GM13977 (cell line): ENCODE data around the gene LOXHD1.

ENCODE experiments used
- DNase-seq: peaks from one replicate; pipeline ENCODE4 v3.0.0; 2012; ENCODE audit warnings: low spot score
- in situ Hi-C: fragments of 300-500 bp; cut with MboI; formaldehyde crosslinking; loops from one replicate; pipeline ENCODE4 v1.12.0; 2022; ENCODE audit warnings: low sequenced_read_pairs, low pct_unique_long_range_greater_than_20kb, mixed read lengths, inconsistent platforms; ENCODE audit not compliant: unreplicated experiment
- TF ChIP-seq, protein P1 (sequence below): IDR thresholded peaks from 2 replicates; pipeline ENCODE4 v1.5.1; 2012; ENCODE audit warnings: mild to moderate bottlenecking, control low read depth; ENCODE audit not compliant: insufficient read depth; ENCODE audit errors: extremely low read depth, missing control alignments

LOXHD1 gene

DNA sequence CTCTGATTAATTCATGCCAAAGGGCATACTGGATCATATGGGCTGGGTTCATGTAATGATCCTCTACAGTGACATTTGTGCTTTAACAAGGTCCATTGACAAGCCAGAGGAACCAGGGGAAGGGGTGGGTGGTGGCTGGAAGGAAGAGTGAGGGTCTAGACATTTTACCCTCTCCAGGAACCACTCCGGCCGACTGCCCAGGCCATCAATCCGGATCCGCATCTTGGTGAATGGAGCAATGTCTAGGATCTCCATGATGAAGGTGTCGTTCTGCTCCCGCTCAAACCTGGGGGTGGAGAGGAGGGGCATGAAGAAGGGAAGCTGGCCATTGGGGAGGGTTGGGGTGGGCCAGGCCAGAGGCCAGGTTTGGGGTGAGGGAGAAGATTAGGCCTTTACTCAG is 147.5 kb downstream of the LOXHD1 start:
- no peak for DNase-seq
- TF ChIP-seq, protein P1, sequence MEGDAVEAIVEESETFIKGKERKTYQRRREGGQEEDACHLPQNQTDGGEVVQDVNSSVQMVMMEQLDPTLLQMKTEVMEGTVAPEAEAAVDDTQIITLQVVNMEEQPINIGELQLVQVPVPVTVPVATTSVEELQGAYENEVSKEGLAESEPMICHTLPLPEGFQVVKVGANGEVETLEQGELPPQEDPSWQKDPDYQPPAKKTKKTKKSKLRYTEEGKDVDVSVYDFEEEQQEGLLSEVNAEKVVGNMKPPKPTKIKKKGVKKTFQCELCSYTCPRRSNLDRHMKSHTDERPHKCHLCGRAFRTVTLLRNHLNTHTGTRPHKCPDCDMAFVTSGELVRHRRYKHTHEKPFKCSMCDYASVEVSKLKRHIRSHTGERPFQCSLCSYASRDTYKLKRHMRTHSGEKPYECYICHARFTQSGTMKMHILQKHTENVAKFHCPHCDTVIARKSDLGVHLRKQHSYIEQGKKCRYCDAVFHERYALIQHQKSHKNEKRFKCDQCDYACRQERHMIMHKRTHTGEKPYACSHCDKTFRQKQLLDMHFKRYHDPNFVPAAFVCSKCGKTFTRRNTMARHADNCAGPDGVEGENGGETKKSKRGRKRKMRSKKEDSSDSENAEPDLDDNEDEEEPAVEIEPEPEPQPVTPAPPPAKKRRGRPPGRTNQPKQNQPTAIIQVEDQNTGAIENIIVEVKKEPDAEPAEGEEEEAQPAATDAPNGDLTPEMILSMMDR: no peak
- in situ Hi-C loops: no loop called here

DNA sequence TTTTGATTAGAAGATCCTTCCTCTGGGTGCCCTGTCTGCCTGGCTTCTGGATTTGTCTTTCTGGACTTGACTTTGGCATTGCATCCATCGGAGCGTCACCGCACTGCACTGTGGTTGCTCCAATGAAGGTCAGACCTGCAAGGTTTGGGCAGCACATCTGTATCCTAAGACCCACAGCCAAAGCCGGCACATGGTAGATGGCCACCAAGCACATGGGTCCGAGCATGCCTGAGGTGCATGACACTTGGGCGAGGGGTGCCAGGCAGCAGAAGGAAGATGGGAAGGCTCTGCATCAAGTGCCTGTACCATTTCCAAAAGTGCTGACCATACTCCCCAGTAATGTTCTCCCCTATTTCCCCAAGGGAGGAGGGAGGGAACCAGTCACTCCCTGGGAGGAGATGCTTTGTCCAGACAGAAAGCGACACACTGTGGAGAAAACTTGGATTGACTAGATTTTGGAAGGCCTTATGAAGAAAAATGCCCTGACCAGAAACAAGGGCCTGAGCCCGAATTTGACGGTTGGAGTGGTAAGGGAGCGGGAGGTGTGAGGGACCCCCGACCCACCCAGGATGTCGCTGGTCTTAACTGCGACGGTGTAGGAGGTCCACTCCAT is 149.9 kb downstream of the LOXHD1 start:
- no peak for DNase-seq
- TF ChIP-seq, protein P1: no peak
- in situ Hi-C loops: no loop called here

- DNase-seq: no peak
- TF ChIP-seq, protein P1: no peak
- in situ Hi-C loops: no loop called here
Observed at GRCh38 chr18:46502444-46502843, 154.6 kb downstream of the LOXHD1 start.

DNA sequence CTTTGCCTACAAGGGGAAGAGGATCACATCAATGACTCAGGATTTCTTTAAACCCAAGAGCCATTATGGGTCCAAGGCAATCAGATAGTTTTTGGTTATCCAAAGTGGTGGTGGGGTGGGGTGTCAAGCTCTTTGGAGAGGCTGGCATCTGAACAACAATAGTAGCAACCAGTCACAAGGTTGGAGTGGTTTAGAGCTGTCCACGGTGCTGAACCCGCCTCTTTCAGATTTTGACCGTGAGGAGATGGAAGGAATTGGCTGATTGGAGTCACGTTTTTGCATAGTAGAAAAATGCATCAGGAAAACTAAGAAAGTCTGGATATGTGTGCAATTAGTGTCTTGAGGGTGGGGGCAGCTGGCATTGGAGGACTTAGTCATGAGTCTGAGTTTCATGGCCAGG is 159.9 kb downstream of the LOXHD1 start:
- in situ Hi-C loops: loop anchor here (25.0 kb wide), 1 partner anchor 210 kb away; no protein-coding TSS in a partner anchor
- DNase-seq: no peak
- TF ChIP-seq, protein P1: no peak

DNA sequence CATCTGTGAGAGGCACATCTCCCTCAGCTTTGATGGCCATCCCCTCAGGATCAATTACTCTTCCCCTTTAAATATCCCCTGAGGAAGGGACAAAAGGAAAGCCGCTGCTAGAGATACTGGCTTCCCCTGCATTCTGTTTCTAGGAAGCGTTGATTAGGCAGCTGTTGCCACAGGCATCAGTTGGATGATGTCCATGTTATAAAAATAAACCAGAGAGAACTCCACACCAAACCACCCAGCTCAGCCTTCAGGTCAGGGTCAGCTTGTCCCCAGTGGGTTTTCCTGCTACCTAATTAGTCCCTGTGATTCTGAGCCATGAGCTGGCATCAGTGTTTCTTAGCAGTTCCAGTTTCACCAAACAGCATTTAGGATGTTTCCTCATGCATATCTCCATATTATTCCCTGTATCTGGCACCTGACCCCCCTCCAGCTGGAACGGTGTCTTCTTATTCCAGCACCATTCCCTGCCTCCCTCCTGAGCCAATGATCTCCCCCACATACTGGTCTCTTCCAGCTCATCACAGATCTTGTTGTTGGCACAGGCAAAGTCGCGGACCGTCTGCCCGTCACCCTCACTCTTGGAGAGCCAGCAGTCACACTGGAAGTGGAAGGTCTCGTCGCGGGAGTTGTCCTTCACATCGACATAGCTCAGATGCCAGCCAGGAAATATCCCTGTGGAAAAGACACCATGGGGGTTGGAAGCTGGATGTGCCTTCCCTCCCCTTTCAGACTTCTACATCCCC is 168.4 kb downstream of the LOXHD1 start:
- TF ChIP-seq, protein P1: no peak
- no peak for DNase-seq
- in situ Hi-C loops: loop anchor here (25.0 kb wide), 1 partner anchor 201 kb away; no protein-coding TSS in a partner anchor

GRCh38 chr18:46485675-46486194 is 171.3 kb downstream of the LOXHD1 start:
- no peak for DNase-seq
- TF ChIP-seq, protein P1: no peak

More at GRCh38 chr18:46485675-46486194, 171.3 kb downstream of the LOXHD1 start:
- in situ Hi-C loops: loop anchor here (25.0 kb wide), 1 partner anchor 198 kb away; no protein-coding TSS in a partner anchor
